HCT116 (cell line): Measurements from ENCODE around the gene DHPS. TPM values are rescaled to one million over a fixed set of nuclear protein-coding genes. Genes with fewer than 3 reads are reported as not detected.

Source experiments
- ATAC-seq: fragments of 200-7000 bp; cut with Tn5 transposase; 2 replicates; pipeline ENCODE4 v1.9.1; 2020; ENCODE audit warnings: mild to moderate bottlenecking, moderate library complexity
- BruUV-seq: library from RNA; stranded (reverse); fragments of 400-500 nt; replicated peaks from 2 replicates; lab custom pipeline; 2021; lab: Mats Ljungman, UMichigan
- CTCF ChIA-PET: fragments of 300-600 bp; sonication (Branson Sonifier 250); formaldehyde crosslinking; loops from one replicate; lab custom pipeline; 2021; ENCODE audit warnings: antibody characterized with exemption; lab: Charles Lee
- POLR2A ChIA-PET: fragments of 300-600, 350-600 bp; sonication (Branson Sonifier 250); formaldehyde crosslinking; loops from one replicate; lab custom pipeline; 2021; ENCODE audit warnings: antibody characterized with exemption; lab: Charles Lee
- RAD21 ChIA-PET, 2 experiments: fragments of 300-600 bp; sonication (Branson Sonifier 250); formaldehyde crosslinking; loops; one replicate each; lab custom pipeline; 2023; ENCODE audit warnings: low total read pairs in 2 of 2; ENCODE audit not compliant: uncharacterized antibody in 2 of 2, unreplicated experiment in 2 of 2, low non-redundant PET in 1 of 2; lab: Charles Lee
- DNase-seq: peaks from one replicate; pipeline ENCODE4 v3.0.0-alpha.2; 2010; ENCODE audit warnings: low read depth, low spot score
- H2AFZ ChIP-seq: fragments of 200-600 bp; shearing (Covaris generic), sonication (generic); 2 replicates; pipeline ENCODE4 v1.6.1; 2017; ENCODE audit warnings: low read depth, mixed run types, mixed read lengths, antibody characterized with exemption, low read length; ENCODE audit not compliant: poor library complexity, severe bottlenecking
- H3K27ac ChIP-seq: 2 replicates; pipeline ENCODE4 v1.5.1; 2012; ENCODE audit warnings: low read depth, low read length
- H3K27me3 ChIP-seq: fragments of 200-600 bp; sonication (generic); 2 replicates; pipeline ENCODE4 v1.6.1; 2016; ENCODE audit warnings: mixed run types, low read length, mixed read lengths; ENCODE audit not compliant: insufficient read depth
- H3K36me3 ChIP-seq, 2 experiments: fragments of 200-500 bp in 1 of 2; fragments of 200-600 bp in 1 of 2; sonication (Bioruptor generic) in 1 of 2; sonication (generic) in 1 of 2; 2 replicates each; pipeline versions ENCODE4 v1.5.1 to v1.6.1; 2014 to 2016; ENCODE audit warnings: low read length in 2 of 2, inconsistent platforms in 1 of 2, mixed read lengths in 1 of 2, mixed run types in 1 of 2; ENCODE audit not compliant: insufficient read depth in 2 of 2, control insufficient read depth in 1 of 2
- H3K4me1 ChIP-seq, 2 experiments: fragments of 200-600 bp in 1 of 2; sonication (generic) in 1 of 2; 2 replicates each; pipeline versions ENCODE4 v1.5.1 to v1.6.1; 2012 to 2017; ENCODE audit warnings: low read length in 2 of 2, inconsistent platforms in 1 of 2, mild to moderate bottlenecking in 1 of 2, mixed read lengths in 1 of 2, mixed run types in 1 of 2, moderate library complexity in 1 of 2; ENCODE audit not compliant: insufficient read depth in 2 of 2, control insufficient read depth in 1 of 2
- H3K4me2 ChIP-seq: fragments of 200-600 bp; sonication (generic); 2 replicates; pipeline ENCODE4 v1.6.1; 2017; ENCODE audit warnings: mixed run types, low read length, mixed read lengths
- H3K4me3 ChIP-seq, 2 experiments: fragments of 200-600 bp in 1 of 2; sonication (generic) in 1 of 2; replicated peaks in 1 of 2; 2 replicates each; pipeline ENCODE4 v1.5.1; 2011 to 2016; ENCODE audit warnings: low read length in 2 of 2, control low read depth in 1 of 2, low read depth in 1 of 2, mild to moderate bottlenecking in 1 of 2, mixed read lengths in 1 of 2, mixed run types in 1 of 2
- H3K79me2 ChIP-seq: fragments of 200-600 bp; sonication (generic); 2 replicates; pipeline ENCODE4 v1.6.1; 2017; ENCODE audit warnings: mild to moderate bottlenecking, mixed run types, low read length, moderate library complexity, mixed read lengths; ENCODE audit not compliant: insufficient read depth
- H3K9ac ChIP-seq: fragments of 200-600 bp; sonication (generic); 2 replicates; pipeline ENCODE4 v1.6.1; 2016; ENCODE audit warnings: low read length, mixed read lengths
- H3K9me2 ChIP-seq: fragments of 200-600 bp; sonication (generic), shearing (Covaris generic); 2 replicates; pipeline ENCODE4 v1.6.1; 2017; ENCODE audit warnings: mixed run types, mild to moderate bottlenecking, moderate library complexity; ENCODE audit not compliant: insufficient read depth
- H3K9me3 ChIP-seq, 2 experiments: fragments of 200-500 bp in 1 of 2; fragments of 200-600 bp in 1 of 2; sonication (Bioruptor generic) in 1 of 2; sonication (generic) in 1 of 2; 2 replicates each; pipeline ENCODE4 v1.6.1; 2014 to 2017; ENCODE audit warnings: low read length in 2 of 2, mixed read lengths in 2 of 2, inconsistent platforms in 1 of 2, low read depth in 1 of 2, mild to moderate bottlenecking in 1 of 2, mixed run types in 1 of 2, moderate library complexity in 1 of 2; ENCODE audit not compliant: control insufficient read depth in 1 of 2, insufficient read depth in 1 of 2
- H4K20me1 ChIP-seq: fragments of 200-600 bp; sonication (generic), shearing (Covaris generic); 2 replicates; pipeline ENCODE4 v1.6.1; 2017; ENCODE audit warnings: mixed run types, mild to moderate bottlenecking, moderate library complexity; ENCODE audit not compliant: insufficient read depth
- CTCF ChIP-seq, 3 experiments: fragments of 200-600 bp in 1 of 3; sonication (generic) in 1 of 3; IDR thresholded peaks in 2 of 3; conservative IDR thresholded peaks in 1 of 3; 2 replicates each; pipeline ENCODE4 v1.5.1; 2012 to 2017; ENCODE audit warnings: low read depth in 2 of 3, low read length in 2 of 3, antibody characterized with exemption in 1 of 3, borderline replicate concordance in 1 of 3, control low read depth in 1 of 3, mild to moderate bottlenecking in 1 of 3, mixed read lengths in 1 of 3, mixed run types in 1 of 3, moderate library complexity in 1 of 3; ENCODE audit not compliant: insufficient read depth in 1 of 3
- ELF1 ChIP-seq: IDR thresholded peaks from 2 replicates; pipeline ENCODE4 v1.6.1; 2012; ENCODE audit warnings: low read depth, borderline replicate concordance
- EZH2phosphoT487 ChIP-seq: fragments of 200-600 bp; IDR thresholded peaks from 2 replicates; pipeline ENCODE4 v1.6.1; 2018; ENCODE audit warnings: antibody characterized with exemption, borderline replicate concordance
- FOSL1 ChIP-seq: IDR thresholded peaks from 2 replicates; pipeline ENCODE4 v1.6.1; 2012; ENCODE audit warnings: low read depth
- JUND ChIP-seq: IDR thresholded peaks from 2 replicates; pipeline ENCODE4 v1.6.1; 2012
- MAX ChIP-seq: IDR thresholded peaks from 2 replicates; pipeline ENCODE4 v1.6.1; 2012
- POLR2A ChIP-seq: IDR thresholded peaks from 2 replicates; pipeline ENCODE4 v1.7.0; 2011; ENCODE audit warnings: borderline replicate concordance; ENCODE audit not compliant: insufficient read depth, insufficient read length; ENCODE audit errors: extremely low read depth
- SIN3A ChIP-seq: IDR thresholded peaks from 2 replicates; pipeline ENCODE4 v1.6.1; 2012; ENCODE audit warnings: low read depth
- SRF ChIP-seq: IDR thresholded peaks from 2 replicates; pipeline ENCODE4 v1.6.1; 2012; ENCODE audit warnings: low read depth
- ZFX ChIP-seq: fragments of 450-650 bp; IDR thresholded peaks from 2 replicates; pipeline ENCODE4 v1.6.1; 2017
- ZNF274 ChIP-seq: fragments of 200-500 bp; sonication (Bioruptor generic); IDR thresholded peaks from 2 replicates; pipeline ENCODE4 v1.6.1; 2014; ENCODE audit warnings: mild to moderate bottlenecking, low read depth, low read length, inconsistent platforms
- intact Hi-C: fragments of 100-400 bp; cut with micrococcal nuclease; formaldehyde crosslinking; loops from 2 replicates; pipeline ENCODE4 v1.10.0; 2022
- total RNA-seq: library from RNA; stranded (reverse); gene quantifications from one replicate; pipeline ENCODE4 v1.2.1, GENCODE V29; 2021; ENCODE audit not compliant: unreplicated experiment

The DHPS gene
- total RNA-seq, 1 experiment from 2014 or later = 134 TPM

- RAD21 ChIA-PET = no interaction called here
- H3K27ac ChIP-seq = no peak overlapping the region
- no peak for DNase-seq
- no peak overlapping the region for H3K4me3 ChIP-seq
- no peak overlapping the region for H2AFZ ChIP-seq
- H4K20me1 ChIP-seq = no peaks in the 10 kb centered on the region
- POLR2A ChIA-PET = no interaction called here
- no TSS peak for BruUV-seq
- H3K4me2 ChIP-seq = no peak overlapping the region
- no peak overlapping the region for H3K9ac ChIP-seq
- intact Hi-C loops = no loop called here
- no peak for ATAC-seq
- H3K9me3 ChIP-seq = no peaks in the 10 kb centered on the region; a peak in 1 of 4 replicates
- TF ChIP-seq MAX = no peak
- no peak for TF ChIP-seq CTCF (IDR thresholded peaks at IDR 0.05 in 2 of 3, conservative IDR thresholded peaks at IDR 0.05 in 1 of 3; ENCODE audit: borderline replicate concordance in 1 of 3, insufficient read depth in 1 of 3, low read depth in 2 of 3, low read length in 2 of 3)
- TF ChIP-seq EZH2phosphoT487 = no peak
- no peak for TF ChIP-seq ZNF274
- no peak for TF ChIP-seq FOSL1
- TF ChIP-seq ZFX = no peak
- CTCF ChIA-PET = no interaction called here
- H3K79me2 ChIP-seq = no peaks in the 10 kb centered on the region
- no peaks in the 10 kb centered on the region for H3K4me1 ChIP-seq
- H3K27me3 ChIP-seq = no peaks in the 10 kb centered on the region
- H3K9me2 ChIP-seq = no peaks in the 10 kb centered on the region
- H3K36me3 ChIP-seq = peaks cover 0 to 5% of the 10 kb centered on the region in 2 experiments; a peak in 1 of 4 replicates
These were observed 29.5 kb downstream of the DHPS start for GRCh38 chr19:12652219-12652618.

- no peaks in the 10 kb centered on the region for H3K36me3 ChIP-seq
- ChIA-PET RAD21 (no interaction called here), POLR2A (no interaction called here), CTCF (no interaction called here)
- no peaks in the 10 kb centered on the region for H3K79me2 ChIP-seq
- no peaks in the 10 kb centered on the region for H4K20me1 ChIP-seq
- H2AFZ ChIP-seq = no peak overlapping the region
- intact Hi-C loops = no loop called here
- H3K9ac ChIP-seq = no peak overlapping the region
- no peak overlapping the region for H3K27ac ChIP-seq
- TF ChIP-seq SIN3A (no peak), SRF (no peak), JUND (no peak), POLR2A (no peak), ELF1 (no peak), FOSL1 (no peak)
- ATAC-seq (no peak), DNase-seq (no peak)
- H3K4me1 ChIP-seq = no peaks in the 10 kb centered on the region
- no peak overlapping the region for H3K4me2 ChIP-seq
- BruUV-seq = no TSS peak
- no peak overlapping the region for H3K4me3 ChIP-seq
- no peaks in the 10 kb centered on the region for H3K9me2 ChIP-seq
- H3K27me3 ChIP-seq = no peaks in the 10 kb centered on the region
- H3K9me3 ChIP-seq = no peaks in the 10 kb centered on the region; a peak in 1 of 4 replicates
These were observed 31.7 kb downstream of the DHPS start for GRCh38 chr19:12649941-12650340.
